Measurements from ENCODE around the gene RERE.

DNA sequence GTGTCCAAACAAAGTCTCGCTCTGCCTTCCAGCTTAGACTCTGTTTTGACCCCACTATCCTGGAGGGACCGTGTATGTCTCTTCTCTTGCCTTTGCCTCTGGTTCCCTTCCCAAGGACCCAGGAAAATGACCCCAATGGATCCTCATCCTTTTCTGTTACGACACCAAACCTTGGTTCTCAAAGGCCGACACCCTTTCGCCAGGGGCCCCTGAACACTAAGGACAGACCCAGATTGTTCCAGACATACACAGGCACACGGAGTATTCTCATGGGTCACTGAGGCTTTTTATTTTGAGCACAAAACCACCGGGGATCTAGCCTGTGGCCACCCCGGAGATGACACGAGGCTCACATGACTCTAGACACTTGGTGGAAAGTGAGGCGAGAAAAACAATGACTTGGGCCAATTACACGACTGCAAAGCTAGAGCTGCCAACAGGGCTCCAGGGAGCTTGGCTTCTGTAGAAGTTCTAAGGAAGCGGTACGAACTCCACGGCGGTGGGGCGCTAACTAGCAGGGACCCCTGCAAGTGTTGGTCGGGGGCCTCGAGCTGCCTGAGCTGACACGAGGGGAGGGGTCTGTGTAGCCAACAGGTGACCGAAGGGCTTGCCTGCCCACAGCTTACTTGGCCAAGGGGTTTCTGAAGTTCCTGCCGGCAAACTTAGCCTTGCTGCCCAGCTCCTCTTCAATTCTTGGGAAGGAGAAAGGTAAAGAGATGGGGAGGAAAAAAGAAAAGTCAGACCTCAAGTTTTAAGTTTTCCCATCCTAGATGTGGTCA is 43.5 kb upstream of the RERE start:
- TF ChIP-seq POLR2A (IDR thresholded peaks at IDR 0.05), result no peak
- TF ChIP-seq, protein P1, sequence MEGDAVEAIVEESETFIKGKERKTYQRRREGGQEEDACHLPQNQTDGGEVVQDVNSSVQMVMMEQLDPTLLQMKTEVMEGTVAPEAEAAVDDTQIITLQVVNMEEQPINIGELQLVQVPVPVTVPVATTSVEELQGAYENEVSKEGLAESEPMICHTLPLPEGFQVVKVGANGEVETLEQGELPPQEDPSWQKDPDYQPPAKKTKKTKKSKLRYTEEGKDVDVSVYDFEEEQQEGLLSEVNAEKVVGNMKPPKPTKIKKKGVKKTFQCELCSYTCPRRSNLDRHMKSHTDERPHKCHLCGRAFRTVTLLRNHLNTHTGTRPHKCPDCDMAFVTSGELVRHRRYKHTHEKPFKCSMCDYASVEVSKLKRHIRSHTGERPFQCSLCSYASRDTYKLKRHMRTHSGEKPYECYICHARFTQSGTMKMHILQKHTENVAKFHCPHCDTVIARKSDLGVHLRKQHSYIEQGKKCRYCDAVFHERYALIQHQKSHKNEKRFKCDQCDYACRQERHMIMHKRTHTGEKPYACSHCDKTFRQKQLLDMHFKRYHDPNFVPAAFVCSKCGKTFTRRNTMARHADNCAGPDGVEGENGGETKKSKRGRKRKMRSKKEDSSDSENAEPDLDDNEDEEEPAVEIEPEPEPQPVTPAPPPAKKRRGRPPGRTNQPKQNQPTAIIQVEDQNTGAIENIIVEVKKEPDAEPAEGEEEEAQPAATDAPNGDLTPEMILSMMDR (IDR thresholded peaks at IDR 0.05), result no peak
